GM18505 (cell line): ENCODE results near the gene SPRR2E.
"Not testable (repeated sequence)": the region's sequence is repeated elsewhere in the genome, so short reads cannot be mapped to it uniquely, and the experiment has no call there.

Experiments used
- ATAC-seq: cut with Tn5 transposase; IDR thresholded peaks from one replicate; pipeline ENCODE4 v1.9.1; 2021; ENCODE audit not compliant: unreplicated experiment
- POLR2A ChIP-seq: IDR thresholded peaks from 4 replicates; pipeline ENCODE4 v1.6.1; 2011; ENCODE audit warnings: borderline replicate concordance; ENCODE audit not compliant: insufficient read depth, insufficient read length; ENCODE audit errors: extremely low read depth

Gene SPRR2E

GRCh38 chr1:153094426-153094825 lies at the start of gene SPRR2E:
Gene SPRR2E, minus strand, starts transcription at chr1:153094526. Its CDS starts 775 bp downstream, at chr1:153093751.
- no peak for ATAC-seq

GRCh38 chr1:153141377-153141776 lies 47.1 kb upstream of the SPRR2E start:
- ATAC-seq = no peak
- no peak for TF ChIP-seq POLR2A

More at GRCh38 chr1:153094426-153094825, at the start of gene SPRR2E:
- no peak for TF ChIP-seq POLR2A

- TF ChIP-seq POLR2A = no peak
Observed at GRCh38 chr1:153140484-153140883, 46.2 kb upstream of the SPRR2E start.

GRCh38 chr1:153133743-153134142 lies 39.4 kb upstream of the SPRR2E start:
- no peak for ATAC-seq
- TF ChIP-seq POLR2A = no peak

More at GRCh38 chr1:153140484-153140883, 46.2 kb upstream of the SPRR2E start:
- ATAC-seq = no peak

GRCh38 chr1:153133267-153133666 lies 38.9 kb upstream of the SPRR2E start:
- TF ChIP-seq POLR2A = no peak
- ATAC-seq = no peak

GRCh38 chr1:153128688-153129087 lies 34.4 kb upstream of the SPRR2E start:
- ATAC-seq = not testable (repeated sequence)

GRCh38 chr1:153127296-153127695 lies 33.0 kb upstream of the SPRR2E start:
- no peak for TF ChIP-seq POLR2A
- no peak for ATAC-seq

- no peak for ATAC-seq
Observed at GRCh38 chr1:153125536-153125935, 31.2 kb upstream of the SPRR2E start.

GRCh38 chr1:153123793-153124192 lies 29.5 kb upstream of the SPRR2E start:
- not testable (repeated sequence) for ATAC-seq

More at GRCh38 chr1:153125536-153125935, 31.2 kb upstream of the SPRR2E start:
- TF ChIP-seq POLR2A = no peak

- TF ChIP-seq POLR2A = no peak
- no peak for ATAC-seq
Observed at GRCh38 chr1:153122831-153123421, 28.6 kb upstream of the SPRR2E start.

- no peak for ATAC-seq
- no peak for TF ChIP-seq POLR2A
Observed at GRCh38 chr1:153120945-153121344, 26.6 kb upstream of the SPRR2E start.

GRCh38 chr1:153119491-153119971 lies 25.2 kb upstream of the SPRR2E start:
- no peak for TF ChIP-seq POLR2A
- ATAC-seq = no peak

- ATAC-seq = not testable (repeated sequence)
Observed at GRCh38 chr1:153115264-153115663, 20.9 kb upstream of the SPRR2E start.

- no peak for TF ChIP-seq POLR2A
- ATAC-seq = no peak
Observed at GRCh38 chr1:153113416-153113815, 19.1 kb upstream of the SPRR2E start, which contains the start of gene SPRR2F. Gene SPRR2F, minus strand, starts transcription at chr1:153113516. Its CDS starts 783 bp downstream, at chr1:153112733.

- ATAC-seq = not testable (repeated sequence)
Observed at GRCh38 chr1:153112454-153112853, 18.1 kb upstream of the SPRR2E start.
